NCI-H1694 treated with DMSO at 0.1 percent for 48 hours (cell line): ENCODE measurements around the gene PDGFC.

ENCODE experiments used
- DNase-seq: peaks from one replicate; lab custom pipeline; 2025; lab: John Stamatoyannopoulos, UW

The PDGFC gene

DNA sequence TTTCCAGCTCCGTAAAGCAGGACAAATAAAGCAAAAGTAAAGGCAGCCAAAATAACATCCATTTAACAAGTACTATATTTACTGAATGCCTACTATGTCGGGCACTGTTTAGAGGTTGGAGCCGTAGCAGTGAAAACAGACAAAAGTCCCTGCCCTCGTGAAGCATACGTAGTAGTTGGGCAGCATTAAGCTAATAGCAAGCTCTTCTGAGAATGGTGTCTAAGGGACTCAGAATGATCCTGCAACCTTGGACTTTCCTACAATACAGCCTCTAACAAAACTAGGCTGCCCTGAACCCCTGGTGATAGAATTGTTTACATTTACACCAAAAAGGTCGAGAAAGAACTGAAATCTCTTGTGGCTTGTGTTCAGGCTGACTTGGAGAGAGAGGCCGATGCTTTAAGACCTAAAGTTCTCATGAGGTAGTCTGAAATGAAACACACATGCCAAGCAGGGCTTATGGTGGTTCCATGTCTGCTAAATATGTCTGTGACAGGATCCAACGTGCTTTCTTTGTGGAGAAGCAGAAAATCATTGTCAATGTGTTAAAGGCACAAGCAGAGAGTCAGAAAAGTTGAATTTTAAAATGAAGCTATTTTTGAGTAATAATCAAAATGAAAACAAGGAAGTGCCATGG is 898 bp upstream of the PDGFC start:
- DNase-seq, result no peak

DNA sequence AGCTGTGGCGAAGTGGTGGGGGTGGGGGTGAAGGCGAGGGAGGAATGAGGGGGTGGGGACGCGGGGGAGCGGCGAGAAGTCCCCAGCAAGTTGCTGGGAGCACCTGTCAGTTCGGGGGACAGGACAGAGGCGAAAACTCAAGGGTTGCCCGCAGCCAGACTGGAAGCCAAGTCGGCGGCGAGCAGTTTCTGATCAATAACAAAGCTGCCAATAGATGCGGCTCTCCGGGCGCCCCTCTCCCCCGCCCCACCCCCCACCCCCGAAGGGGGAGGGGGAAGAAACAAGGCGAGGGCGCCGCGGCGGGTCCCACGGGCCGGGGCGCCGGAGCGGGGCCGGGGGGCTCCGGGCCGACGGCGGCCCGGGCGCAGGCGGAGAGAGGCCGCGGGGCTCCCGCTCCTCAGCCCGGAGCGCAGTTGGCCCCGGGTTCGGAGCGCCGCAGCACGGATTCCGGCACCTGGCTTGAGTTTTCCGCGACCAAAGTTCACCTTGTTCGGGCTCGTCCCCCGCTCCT is 379 bp downstream of the PDGFC start:
- DNase-seq, result no peak

DNA sequence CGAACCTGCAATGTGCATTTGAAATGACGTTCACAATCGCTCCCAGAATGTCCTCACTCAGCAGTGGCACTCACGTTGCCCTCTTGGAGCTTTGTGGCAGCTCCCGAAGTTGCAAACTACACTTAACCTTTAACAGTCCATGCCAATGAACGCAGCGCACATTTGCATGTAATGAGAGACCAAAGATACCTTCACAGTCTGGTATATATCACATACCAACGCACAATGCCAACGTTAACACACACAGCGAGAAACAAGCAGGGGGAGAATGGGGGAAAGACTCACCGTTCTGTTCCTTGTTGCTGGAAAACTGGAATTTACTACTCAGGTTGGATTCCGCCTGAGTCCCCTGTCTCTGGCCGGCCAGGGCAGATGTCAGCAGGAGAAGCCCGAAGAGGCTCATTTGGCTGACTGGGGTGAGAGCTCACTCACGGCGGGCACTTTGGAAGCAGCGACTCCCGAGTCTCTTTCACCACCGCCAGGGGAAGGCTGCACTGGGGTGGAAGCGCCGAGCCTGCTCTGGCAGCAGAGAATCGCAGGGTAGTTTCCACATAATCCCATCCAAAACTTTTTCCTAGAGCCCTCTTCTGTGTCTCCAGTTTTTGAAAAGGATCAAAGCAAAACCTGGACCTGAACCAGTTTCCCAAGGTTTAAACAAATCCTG is 966 bp downstream of the PDGFC start:
- no peak for DNase-seq

DNA sequence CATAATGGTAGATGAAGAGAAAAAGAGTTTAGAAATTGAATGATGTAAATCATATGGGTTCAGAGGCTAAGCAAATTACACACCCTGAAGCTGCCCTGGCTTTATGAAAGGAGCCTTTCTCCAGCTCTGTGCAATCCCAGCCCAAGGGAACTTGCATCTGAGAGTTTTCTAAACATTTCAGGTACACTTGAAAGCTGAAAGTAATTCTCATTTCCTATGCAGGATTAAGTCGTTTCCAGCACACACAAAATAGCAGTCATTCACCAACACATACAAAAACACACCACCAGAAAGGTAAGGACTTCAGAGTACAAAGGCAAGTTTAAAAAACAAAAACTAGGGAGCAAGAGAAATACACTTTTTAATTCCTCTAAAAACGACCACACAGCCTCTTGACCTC is 1.7 kb downstream of the PDGFC start:
- no peak for DNase-seq

DNA sequence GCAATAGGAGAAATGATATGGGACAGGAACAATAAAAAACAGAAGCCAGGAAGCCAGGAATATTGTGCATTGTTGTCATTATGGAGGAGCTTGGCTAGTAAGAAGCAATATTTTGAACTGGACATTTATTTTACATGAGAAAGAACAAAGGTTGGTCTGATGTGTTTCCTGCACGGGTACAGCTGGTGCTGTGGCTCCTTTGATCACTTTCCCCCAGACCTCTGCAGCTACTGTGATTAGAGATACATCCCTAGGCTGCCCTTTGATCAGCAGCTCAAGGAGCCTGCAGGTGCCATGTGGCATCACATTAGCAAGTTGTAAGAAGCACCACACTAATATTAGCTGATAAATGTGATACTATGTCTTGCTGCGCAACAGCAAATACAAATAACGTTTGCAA is 2.5 kb downstream of the PDGFC start:
- DNase-seq, result no peak

DNA sequence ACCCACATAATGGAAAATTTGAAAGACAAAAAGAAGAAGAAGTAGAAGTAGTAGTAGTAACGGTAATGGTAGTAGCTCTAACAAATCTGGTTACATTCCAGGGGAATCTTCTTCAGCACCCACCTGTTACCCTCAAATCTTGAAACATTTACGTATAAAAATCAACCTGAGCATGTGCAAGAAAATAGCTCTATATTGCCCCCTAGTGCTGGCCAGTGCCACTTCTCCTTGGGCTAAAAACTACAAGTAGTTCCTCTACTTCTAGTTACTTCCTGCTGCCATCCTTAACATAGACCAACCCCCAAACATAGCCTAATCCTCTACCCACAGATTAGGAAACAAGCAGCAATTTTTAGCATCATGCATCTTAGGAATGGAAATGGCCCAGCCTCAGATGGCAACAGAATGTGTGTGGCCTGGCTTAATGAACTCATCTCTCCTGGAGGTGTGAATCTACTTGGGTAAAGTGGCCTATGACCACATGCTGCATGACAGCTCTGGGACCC is 3.1 kb downstream of the PDGFC start:
- peak; percentile 29 for DNase-seq

DNA sequence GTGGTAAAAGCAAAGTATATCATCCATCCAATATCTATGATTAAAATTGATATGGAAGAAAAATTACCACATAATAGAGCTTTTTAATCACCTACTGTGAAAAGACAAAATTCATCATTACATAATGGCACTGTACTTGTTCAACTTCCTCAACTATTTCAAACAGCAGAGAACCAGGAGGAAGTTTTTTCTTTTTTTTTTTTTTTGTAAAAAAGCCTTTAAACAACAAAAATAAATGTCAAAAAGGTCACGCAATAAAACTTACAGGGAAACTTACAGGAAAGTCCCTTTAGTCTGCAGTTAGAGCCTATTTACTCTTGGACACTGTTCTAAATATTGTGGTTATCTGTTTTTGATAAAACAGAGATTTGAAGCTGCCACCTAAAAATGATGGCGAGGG is 4.8 kb downstream of the PDGFC start:
- DNase-seq, result no peak

DNA sequence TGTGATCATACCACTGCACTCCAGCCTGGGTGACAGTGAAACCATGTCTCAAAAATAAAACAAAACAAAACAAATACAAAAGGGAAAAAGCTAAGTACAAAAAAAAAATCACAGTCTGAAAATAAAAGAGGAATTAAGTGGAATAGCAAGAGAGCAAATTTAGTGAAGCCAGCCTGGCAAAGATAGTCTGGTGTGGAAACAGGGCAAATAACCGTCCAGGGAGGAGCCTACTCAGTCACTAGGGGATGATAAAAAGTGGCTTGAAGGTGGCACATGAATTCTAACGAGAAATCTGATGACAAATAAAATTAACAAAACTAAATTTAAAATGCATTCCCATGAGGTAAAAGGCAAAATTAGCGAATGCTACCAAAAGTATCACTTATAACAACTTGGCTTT is 8.2 kb downstream of the PDGFC start:
- DNase-seq, result no peak

DNA sequence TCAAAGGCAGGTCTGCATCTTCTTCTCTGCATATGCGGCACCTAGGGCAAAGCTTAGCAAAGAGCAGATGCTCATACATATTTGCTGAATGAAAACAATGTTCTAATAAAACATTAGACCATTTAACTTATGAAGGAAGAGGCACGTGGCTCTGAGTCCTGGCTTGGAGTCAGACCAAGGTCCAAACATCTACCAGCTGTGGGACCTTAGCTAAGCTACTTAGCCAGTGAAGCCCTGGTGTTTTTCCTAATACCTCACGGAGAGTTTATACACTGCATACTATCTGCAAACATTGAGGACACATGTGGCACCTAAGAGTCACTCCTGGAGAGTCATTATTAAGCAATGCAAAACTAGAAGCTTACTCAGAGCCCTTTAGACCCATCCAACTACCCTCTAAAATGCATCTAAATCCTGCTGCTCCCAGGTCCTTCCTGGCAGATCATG is 9.0 kb downstream of the PDGFC start:
- no peak for DNase-seq

DNA sequence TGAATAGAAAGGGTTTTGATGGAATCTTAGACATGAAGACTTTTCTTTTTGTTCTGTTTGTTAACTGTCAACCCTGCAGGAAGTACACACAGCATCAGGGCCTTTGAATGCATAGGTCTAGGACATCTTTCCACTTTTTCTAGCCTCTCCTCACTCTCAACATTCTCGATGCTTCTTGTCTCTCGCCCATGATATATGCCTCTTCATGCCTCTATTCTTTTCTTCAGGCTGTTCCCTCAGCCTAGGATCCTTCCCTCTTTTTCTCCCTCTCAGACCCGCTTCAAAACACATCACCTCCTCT is 9.6 kb downstream of the PDGFC start:
- no peak for DNase-seq

DNA sequence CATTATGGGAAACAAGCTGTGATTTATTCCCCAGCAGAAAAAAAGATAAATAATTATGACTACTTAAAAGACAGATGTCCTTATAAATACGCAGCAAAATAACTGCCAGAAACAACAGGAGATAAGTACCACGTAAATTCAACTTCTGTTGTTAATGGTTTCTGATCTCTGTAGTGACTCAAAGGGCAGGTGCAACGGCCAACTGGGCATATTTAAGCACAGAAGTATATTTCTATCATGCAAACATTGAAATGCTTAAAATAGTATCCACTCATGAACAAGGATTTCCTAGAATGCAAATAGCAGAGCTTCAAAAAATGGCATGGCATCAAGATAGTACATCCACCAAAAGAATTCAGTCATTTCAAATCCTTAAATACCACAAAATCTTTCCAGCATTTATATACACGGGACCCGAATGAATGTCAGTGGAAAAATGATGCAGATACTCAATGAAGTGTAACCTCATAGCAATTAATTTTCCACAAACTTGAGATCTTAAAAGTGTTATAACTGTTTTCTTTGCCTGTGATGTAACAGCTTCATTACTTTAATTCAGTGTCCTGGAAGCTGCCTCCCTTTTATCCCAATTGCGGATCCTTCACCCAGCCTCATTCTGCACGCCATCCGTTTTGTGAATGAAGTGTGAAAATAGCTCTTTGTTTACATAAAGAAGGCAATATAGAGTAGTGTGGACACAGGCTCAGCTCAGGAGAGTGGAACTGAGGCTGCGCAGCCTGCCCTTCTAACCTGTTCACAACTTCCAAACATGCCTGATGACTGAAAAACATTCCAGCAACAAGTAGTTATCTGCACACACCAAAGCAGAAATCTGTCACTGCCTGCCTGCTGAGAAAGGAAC is 10.2 kb downstream of the PDGFC start:
- DNase-seq, result no peak

DNA sequence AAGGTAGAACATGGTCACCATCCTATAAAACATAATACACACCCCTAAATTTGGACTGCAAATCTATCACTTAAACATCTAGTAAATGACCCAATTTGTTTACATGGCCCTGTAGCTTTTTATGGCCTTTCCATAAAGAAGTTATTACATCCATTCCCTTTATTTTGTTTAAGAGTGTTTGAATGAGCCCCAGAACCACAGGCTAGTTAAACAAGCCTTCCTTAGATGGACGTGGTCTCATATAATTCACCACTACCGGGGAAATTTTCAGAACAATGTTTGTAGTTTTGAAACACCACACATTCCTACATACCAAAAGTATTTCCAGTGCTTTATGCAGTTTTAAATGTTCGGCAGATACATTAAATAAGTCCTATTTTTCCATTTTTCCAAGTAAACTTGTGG is 12.3 kb downstream of the PDGFC start:
- DNase-seq, result no peak

DNA sequence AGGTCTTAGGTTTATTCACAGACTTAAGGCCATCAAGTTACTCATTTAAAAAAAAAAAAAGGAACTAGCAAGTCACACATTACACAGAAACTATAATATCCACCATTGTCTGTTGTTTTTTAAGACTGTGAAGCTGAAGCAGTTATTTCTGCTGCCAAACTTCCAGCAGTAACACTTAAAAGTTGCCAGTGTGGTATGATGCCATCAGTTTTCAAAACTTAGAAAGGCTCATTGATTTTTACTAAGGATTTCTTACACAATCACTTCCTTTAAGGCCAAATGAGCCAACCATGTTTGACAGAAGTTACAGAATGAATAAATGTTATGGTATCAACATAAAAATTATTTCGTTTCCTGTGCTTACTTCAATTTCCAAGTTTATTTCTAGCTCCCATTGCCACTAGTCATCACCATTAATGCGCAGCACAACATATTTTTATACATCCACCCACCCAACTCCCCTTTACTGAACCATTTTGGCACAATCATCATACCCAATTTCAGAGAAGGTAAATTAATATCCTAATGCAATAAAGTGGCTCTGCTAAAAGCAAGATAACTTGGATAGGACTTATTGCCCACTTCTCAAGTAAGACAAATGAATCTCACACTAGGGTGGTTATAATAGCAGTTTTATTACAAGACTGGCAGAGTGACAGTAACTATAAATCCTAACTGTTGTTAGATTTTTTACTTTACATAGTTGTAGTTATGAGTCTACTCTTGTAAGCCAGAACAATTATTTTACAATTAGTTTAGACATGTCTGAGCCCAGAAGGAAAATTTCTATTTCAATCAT is 13.1 kb downstream of the PDGFC start:
- no peak for DNase-seq

DNA sequence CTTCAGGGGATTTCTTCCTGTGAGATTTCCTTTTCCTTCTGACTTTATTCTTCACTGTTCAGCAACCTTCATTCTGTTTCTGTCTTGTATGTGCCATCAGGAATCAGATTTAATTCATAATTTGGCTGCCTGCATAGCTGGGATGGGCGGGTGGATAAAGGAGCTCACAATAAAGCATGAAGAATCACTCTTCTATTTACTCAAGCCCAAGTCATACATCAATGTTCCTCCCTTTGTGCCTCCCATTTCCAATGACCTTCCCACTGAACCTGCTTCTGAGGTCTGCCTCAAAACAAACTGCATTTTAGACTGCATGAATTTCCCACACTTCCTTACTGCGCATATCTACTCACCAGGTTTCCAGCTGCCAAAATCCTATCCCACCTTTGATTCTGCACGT is 14.0 kb downstream of the PDGFC start:
- no peak for DNase-seq

DNA sequence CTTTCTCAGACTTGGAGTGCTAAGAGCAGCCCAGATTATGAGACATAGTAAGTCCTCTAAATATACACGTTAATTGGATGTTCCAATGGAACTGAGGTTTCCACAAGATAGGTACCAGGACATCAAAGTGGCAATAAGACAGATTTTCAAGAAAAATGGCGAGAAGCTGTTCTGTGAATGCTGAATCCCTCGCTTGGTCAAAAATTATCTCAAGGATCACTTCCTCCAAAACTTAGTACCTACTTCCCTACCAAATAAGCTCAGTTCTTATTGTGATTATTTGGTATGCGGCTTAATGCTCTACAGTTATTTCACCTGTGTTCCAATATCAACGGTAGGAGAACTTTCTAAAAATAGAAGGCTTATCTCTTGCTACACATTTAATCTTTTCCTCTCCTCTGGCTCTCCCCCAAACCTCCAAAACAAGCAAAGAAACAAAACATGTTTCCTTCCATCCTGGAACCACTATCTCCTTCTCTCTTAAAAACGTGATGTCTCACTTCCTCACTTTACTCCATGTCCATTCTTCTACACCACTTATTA is 14.7 kb downstream of the PDGFC start:
- DNase-seq, result no peak

DNA sequence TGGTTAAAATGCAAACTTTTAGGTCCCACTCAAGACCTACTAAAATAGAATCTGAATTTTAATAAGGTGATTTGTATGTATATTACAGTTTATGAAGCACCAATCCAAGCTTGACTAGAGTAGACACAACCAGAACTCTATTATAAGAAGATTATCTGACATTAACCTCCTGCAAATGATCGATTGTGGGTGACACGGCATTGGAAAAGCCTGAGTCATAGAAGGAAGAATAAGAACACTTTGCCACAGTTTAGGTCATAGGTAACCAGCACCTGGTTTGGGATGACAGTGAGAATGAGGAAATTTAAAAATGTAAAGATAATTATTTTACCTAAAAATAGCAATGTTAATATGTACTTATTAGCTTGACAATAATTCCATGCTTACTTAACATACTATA is 15.2 kb downstream of the PDGFC start:
- DNase-seq, result no peak

DNA sequence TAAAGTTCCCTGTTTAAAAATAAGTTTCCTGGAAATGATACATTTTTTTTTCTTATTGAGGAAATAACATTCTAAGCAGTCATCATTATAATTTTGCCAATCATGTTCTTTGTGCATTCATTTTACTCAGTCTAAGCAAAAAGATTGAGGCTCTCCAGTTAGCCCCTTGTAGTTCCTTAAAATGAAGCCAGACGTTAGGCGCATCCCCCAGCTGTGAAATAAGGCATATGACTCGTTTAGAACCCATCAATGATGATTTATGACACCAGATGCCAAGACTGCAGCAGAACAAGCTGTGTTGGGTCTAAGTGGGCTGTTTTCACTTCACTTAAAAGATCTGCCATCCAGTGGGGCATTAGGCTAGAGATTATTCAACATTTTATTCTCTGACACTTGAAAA is 17.0 kb downstream of the PDGFC start:
- DNase-seq, result no peak

DNA sequence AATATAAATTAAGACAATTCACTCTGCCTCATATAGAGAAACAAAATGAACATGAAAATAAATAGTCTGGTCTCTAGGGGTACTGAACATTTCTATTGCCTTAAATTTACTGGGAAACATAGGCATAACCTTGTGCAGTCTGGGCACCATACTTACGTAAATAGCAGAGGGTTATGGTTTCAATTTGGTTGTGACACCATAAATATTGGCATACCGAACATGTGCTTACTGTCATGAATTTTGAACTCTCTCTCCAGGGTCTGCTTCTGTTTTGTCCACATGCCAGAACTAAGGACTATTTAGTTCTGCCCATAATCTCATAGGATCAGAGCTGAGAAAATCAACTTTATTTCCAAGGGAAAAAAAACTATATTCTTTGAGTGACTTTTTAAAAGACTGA is 17.6 kb downstream of the PDGFC start:
- no peak for DNase-seq

DNA sequence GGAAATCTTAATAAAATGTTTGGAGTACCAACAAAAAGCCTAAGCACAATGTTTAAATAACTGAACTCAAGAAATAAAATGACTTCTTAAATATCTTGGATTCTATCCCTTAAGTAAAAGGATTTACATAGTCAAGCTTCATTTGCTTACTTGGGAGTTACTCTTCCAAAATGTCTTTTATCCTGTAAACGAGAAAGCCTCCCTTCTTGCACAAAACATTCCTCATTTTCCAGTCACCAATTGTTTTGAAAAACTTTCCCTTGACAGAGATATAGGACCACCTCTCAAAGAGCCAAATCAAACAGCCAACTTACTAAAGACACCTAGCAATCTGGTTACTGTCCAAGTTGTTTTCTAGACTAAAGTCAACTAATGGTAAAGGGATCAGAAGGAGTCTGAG is 18.6 kb downstream of the PDGFC start:
- DNase-seq, result no peak

DNA sequence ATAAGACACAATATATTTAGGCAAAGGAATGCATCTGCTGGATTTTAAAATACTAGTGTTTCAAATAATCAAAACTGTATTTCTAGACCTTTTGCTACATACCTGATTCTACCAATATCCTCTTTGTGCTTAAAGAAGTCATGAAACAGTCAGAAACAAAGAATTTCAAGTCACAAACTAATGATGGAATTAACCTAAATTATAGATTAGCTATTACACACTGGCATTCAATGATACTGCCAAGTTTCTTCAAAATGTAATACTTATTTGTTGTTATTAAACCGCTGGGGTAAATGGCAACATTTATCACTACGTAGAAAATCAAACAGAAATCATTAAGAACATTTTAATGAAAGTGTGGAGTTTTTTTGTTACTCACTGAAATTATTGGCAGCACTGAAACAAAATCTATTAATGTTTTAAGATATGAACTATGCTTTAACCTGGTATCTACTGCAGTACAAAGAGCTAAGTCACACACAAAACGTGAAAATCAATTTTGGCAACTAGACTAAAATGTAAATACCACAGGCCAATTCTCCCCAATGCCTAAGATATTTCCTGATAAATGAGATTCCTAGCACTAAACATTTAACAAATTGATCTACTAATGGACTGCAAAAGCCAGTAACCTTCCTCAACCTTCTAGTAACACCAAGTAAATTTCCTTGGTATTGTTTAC is 19.4 kb downstream of the PDGFC start:
- DNase-seq, result no peak

DNA sequence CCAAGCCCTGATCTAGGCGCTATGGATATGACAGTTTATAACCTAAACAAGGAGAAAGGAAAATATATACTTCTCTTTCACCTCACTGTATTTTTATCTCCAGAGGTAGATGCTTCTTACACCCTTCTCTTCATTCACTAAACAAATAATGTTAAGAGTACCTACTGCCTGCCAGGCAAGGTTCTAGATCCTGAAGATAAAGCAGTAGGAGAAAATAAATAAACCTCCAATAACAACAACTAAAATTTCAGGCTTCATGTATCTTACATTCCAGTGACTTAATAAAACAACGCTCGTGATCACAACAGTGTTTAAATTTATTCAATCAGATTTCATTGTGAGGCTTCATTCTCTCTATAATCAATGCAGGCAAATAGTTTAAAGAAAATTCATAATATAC is 20.7 kb downstream of the PDGFC start:
- no peak for DNase-seq
